GM18505 (cell line): Measurements from ENCODE around the gene SAA2.
"Not testable (repeated sequence)": the region's sequence is repeated elsewhere in the genome, so short reads cannot be mapped to it uniquely, and the experiment has no call there.

Experiments
- ATAC-seq: cut with Tn5 transposase; IDR thresholded peaks from one replicate; pipeline ENCODE4 v1.9.1; 2021; ENCODE audit not compliant: unreplicated experiment
- POLR2A ChIP-seq: IDR thresholded peaks from 4 replicates; pipeline ENCODE4 v1.6.1; 2011; ENCODE audit warnings: borderline replicate concordance; ENCODE audit not compliant: insufficient read depth, insufficient read length; ENCODE audit errors: extremely low read depth

SAA2 gene

DNA sequence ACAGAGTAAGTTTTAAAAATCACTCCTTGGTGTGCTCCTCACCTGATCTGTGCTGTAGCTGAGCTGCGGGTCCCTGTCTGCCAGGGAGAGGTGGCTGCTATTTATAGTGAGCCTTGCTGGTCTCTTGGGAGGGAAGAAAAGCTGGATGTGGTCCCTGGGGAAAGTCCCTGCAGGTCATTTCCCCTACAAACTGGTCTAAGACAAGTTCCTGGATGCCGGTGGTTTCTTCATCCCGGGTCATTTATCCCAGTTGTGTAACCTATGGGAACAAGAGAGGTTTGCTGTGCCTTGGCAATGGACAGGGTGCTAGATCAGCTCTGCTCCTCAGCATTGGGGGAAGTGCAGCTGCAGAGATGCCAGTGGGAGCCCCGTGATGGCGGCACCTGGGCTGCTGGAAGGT lies at the start of gene SAA2:
Gene SAA2 (minus strand): TSS at position 108 of the 400 bp plus-strand sequence. CDS start 657 bp downstream, outside the sequence.
- TF ChIP-seq POLR2A, result no peak
- ATAC-seq, result no peak

GRCh38 chr11:18295316-18295715 lies 46.8 kb upstream of the SAA2 start:
- no peak for ATAC-seq
- TF ChIP-seq POLR2A, result no peak

DNA sequence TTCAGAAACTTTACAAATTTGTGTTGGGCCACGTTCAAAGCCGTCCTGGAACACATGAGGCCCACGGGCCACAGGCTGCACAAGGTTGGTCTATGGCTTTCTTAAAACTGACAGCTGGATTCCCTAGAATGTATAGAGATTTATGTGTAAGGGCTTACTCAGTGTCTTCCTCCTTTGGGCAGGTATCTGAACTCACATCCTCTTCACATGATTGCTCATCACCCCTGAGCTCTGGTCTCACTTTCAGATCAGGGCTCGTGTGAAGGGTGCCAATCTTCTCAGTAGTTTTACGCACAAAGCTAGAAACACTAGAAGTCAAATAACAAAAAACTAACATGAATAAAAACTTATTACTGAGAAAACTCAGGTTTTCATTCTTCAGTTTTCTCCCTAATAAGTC lies 46.4 kb upstream of the SAA2 start:
- no peak for TF ChIP-seq POLR2A
- no peak for ATAC-seq

GRCh38 chr11:18288911-18289310 lies 40.4 kb upstream of the SAA2 start:
- no peak for ATAC-seq
- TF ChIP-seq POLR2A, result no peak

DNA sequence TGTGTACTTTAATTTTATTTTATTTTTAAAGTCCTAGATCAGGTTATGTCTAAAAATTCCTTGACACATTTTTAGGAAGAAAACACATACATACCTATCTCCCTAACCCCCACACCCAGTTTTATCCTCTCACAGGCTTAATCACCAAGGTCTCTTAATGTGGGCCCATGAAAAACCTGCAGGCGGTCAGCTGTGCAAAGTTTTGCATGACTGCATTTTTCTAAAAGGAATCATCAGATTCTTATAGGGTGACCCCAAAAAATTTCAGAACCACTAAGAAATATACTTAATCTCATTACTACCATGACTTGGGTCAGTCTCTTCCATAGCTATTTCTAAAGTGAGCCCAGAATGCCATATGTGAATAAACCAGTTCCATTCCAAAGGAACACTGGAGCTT lies 37.4 kb upstream of the SAA2 start:
- TF ChIP-seq POLR2A, result no peak
- ATAC-seq, result no peak

DNA sequence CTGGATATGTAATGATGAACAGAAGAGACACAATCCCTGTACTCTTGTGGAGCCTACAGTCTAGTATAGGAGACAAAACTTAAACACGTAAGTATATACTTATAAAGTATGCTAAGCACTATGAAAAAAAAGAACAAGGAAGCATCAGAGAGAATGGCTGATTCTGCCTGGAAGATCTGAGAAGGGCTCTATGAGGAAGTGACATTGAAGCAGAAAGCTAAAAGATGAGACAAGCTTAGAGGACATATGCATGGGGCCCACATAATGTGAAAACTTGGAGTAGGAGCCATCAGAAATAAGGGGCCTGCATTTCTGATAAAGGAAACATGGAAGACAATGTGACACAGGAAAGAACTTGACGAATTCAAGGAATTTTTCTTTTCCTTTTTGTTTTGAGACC lies 34.2 kb upstream of the SAA2 start:
- no peak for ATAC-seq
- no peak for TF ChIP-seq POLR2A

- no peak for TF ChIP-seq POLR2A
- ATAC-seq, result peak; percentile 84
Measured at GRCh38 chr11:18280438-18281045, 32.1 kb upstream of the SAA2 start.

DNA sequence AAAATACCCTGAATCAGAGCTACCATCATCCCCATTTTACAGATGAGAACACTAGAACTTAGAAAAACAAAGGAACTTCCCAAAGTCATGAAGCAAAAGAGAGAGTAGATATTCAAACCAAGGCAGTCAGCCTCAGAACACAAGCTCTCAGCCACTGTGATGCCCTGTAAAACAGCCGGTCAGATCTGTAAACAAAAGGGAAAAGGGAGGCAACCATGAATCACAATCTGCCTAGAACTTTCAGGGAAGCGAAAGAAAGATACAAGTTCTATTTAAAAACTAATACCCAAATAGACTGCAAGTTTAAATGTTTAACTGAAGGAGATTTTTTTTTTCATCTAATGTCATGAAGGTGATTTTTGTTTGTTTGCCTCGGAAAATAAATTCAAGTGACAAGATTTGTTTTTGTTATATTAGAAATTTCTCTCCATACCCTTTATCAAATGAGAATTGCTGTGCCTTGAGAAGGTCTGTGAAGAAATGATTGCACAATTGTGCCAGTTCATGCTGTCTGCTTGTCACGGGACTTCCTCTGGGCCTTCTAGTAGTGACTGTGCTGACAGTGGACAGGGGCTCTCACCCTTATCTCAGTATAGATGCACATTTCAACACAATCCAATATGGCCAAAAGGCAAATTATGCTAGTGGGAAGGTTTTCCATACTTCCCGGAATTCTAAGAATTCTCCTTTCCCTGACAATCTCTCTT lies 29.2 kb upstream of the SAA2 start:
- no peak for TF ChIP-seq POLR2A
- no peak for ATAC-seq

DNA sequence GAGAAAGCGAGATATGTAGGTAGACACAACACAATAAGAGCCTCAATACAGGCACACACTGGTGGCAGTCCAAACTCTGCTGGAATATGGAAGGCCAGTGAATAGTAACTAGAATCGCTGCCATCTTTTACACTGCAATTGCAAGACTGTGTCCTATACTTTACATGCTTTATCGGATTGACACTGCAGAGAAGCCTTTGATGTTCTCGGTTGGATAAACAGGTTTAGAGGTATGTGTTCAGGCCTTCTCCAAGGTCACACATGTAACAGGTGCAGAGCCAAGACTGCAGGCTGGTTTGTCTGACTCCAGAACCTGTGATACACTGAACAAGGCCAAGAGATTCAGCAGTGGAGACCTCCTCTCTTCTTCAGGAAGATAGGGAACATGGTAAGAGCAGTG lies 22.7 kb upstream of the SAA2 start:
- no peak for ATAC-seq
- TF ChIP-seq POLR2A, result no peak

DNA sequence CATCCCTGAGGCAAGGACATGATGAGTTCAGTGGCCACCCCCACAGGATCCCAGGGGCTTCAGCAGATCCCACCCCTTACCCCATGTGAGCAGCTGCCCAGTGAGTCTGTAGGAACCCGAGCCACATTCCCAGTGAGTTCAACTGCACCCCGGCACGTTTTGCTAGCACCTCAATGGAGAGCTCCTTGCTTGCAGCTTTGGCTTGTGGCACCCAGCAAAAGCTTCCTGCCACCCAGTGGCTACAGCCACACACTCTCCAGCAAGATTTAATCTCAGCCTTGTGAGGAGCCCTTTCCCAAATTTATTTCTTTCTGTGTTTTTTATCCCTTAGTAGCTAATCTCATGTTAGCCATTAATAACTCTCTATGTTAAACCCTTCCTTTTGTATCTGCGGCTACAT lies 21.6 kb upstream of the SAA2 start:
- ATAC-seq, result no peak

GRCh38 chr11:18269252-18269651 lies 20.8 kb upstream of the SAA2 start:
- ATAC-seq, result not testable (repeated sequence)

More for the DNA sequence above, 21.6 kb upstream of the SAA2 start:
- no peak for TF ChIP-seq POLR2A

DNA sequence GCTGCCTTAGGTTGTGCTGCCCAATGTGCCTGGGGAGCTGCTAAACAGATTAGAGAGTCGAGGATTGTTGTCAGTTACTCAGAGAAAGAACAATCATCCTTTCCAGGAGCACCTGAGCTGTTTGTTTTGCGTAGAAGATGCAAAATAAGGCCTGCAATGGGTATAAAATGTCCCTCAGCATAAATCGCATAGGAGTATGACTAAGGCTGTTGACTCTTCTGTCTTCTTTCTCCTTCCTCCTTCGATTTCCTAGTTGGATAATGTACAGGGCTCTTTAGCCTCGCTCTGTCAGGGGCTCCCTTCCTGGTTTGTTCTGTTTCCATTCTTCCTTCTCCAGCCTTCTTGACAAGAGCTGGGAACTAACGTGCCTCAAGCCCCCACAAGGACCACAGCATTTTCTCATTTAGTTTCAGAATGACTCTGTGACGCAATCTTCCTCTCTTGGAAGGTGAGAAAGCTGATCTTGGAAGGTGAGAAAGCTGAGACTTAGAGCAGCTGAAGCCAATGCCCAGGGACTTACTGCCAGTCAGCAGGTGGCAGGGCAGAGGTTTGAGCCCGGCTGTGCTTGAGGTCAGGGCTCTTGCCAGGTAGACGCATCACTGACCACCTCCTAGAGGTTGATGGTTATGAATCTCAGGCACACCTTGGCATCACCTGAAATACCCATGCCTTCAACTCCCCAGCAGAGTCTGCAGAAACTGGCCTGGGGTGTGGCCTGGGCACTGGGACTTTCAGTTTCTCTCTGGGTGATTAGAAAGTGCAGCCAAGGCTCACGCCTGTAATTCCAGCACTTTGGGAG lies 19.1 kb upstream of the SAA2 start:
- ATAC-seq, result not testable (repeated sequence)

GRCh38 chr11:18265949-18266348 lies 17.5 kb upstream of the SAA2 start, which contains the start of gene SAA1:
TSS of gene SAA1 (plus strand) at chr11:18266264. CDS start at chr11:18266888, 624 bp downstream.
- TF ChIP-seq POLR2A, result no peak
- no peak for ATAC-seq
